HS-27A (cell line): ENCODE results near the gene CST9.
"Not testable (repeated sequence)": the region's sequence is repeated elsewhere in the genome, so short reads cannot be mapped to it uniquely, and the experiment has no call there.

ENCODE experiments used
- DNase-seq: peaks from one replicate; pipeline ENCODE4 v3.0.0-alpha.2; 2012; ENCODE audit warnings: low read depth, missing footprints

The CST9 gene

GRCh38 chr20:23587631-23588030 is 18.1 kb downstream of the CST9 start:
- DNase-seq: no peak

- DNase-seq: no peak
These were observed 18.8 kb downstream of the CST9 start for GRCh38 chr20:23586735-23587525.

GRCh38 chr20:23585808-23586734 is 19.6 kb downstream of the CST9 start:
- no peak for DNase-seq

GRCh38 chr20:23585449-23585807 is 20.3 kb downstream of the CST9 start:
- DNase-seq: no peak

- no peak for DNase-seq
These were observed 21.1 kb downstream of the CST9 start for GRCh38 chr20:23584434-23585199.

GRCh38 chr20:23583526-23583925 is 22.2 kb downstream of the CST9 start:
- no peak for DNase-seq

- DNase-seq: no peak
These were observed 23.4 kb downstream of the CST9 start for GRCh38 chr20:23582293-23582692.

GRCh38 chr20:23581833-23582232 is 23.9 kb downstream of the CST9 start:
- DNase-seq: not testable (repeated sequence)

GRCh38 chr20:23574977-23575376 is 30.7 kb downstream of the CST9 start:
- no peak for DNase-seq

- no peak for DNase-seq
These were observed 35.4 kb downstream of the CST9 start for GRCh38 chr20:23570178-23570760.

- no peak for DNase-seq
These were observed 36.1 kb downstream of the CST9 start for GRCh38 chr20:23569570-23569969.

- no peak for DNase-seq
These were observed 36.8 kb downstream of the CST9 start for GRCh38 chr20:23568971-23569330.

- no peak for DNase-seq
These were observed 37.3 kb downstream of the CST9 start, which contains the start of gene CST9L for GRCh38 chr20:23568320-23568970. CST9L (minus strand) TSS chr20:23568484; CDS start chr20:23568450, 34 bp downstream.

- no peak for DNase-seq
These were observed 39.4 kb downstream of the CST9 start for GRCh38 chr20:23566199-23566932.

GRCh38 chr20:23565503-23566045 is 40.1 kb downstream of the CST9 start:
- DNase-seq: no peak

- DNase-seq: no peak
These were observed 40.8 kb downstream of the CST9 start for GRCh38 chr20:23564927-23565326.

GRCh38 chr20:23562721-23563342 is 42.9 kb downstream of the CST9 start:
- DNase-seq: no peak

- no peak for DNase-seq
These were observed 51.3 kb downstream of the CST9 start for GRCh38 chr20:23554401-23554800.
